Neutrophil (primary cell): ENCODE results near the gene SUGCT.

ENCODE experiments used
- H3K27ac ChIP-seq: fragments of 200-600 bp; sonication (generic); 2 replicates; pipeline ENCODE4 v1.5.1; 2016; ENCODE audit warnings: mild to moderate bottlenecking, moderate library complexity
- H3K27me3 ChIP-seq: fragments of 200-600 bp; sonication (generic); 2 replicates; pipeline ENCODE4 v1.6.0; 2016; ENCODE audit warnings: mild to moderate bottlenecking
- H3K36me3 ChIP-seq: fragments of 200-600 bp; sonication (generic); 2 replicates; pipeline ENCODE4 v1.5.1; 2017
- H3K4me1 ChIP-seq, 2 experiments: fragments of 200-600 bp in 1 of 2; sonication (generic) in 1 of 2; 1 replicate in 1 of 2; 2 replicates in 1 of 2; pipeline versions ENCODE4 v1.5.1 to v1.6.1; 2013 to 2016; ENCODE audit warnings: low read depth in 1 of 2, low read length in 1 of 2, mild to moderate bottlenecking in 1 of 2, moderate library complexity in 1 of 2; ENCODE audit not compliant: control insufficient read depth in 1 of 2, insufficient read depth in 1 of 2
- H3K4me3 ChIP-seq, 2 experiments: fragments of 200-600 bp in 1 of 2; sonication (generic) in 1 of 2; 1 replicate in 1 of 2; 2 replicates in 1 of 2; pipeline ENCODE4 v1.5.1; 2013 to 2016; ENCODE audit warnings: low read depth in 1 of 2, low read length in 1 of 2, mild to moderate bottlenecking in 1 of 2, moderate library complexity in 1 of 2
- H3K9me3 ChIP-seq: fragments of 200-600 bp; sonication (generic); 2 replicates; pipeline ENCODE4 v1.5.1; 2016
- CTCF ChIP-seq: fragments of 200-600 bp; sonication (generic); IDR thresholded peaks from 2 replicates; pipeline ENCODE4 v1.5.1; 2016; ENCODE audit warnings: antibody characterized with exemption

Gene SUGCT

GRCh38 chr7:40874756-40875155 lies 740.0 kb downstream of the SUGCT start:
- Histone ChIP-seq H3K36me3 (no peaks in the 10 kb centered on the region), H3K27ac (no peak overlapping the region), H3K27me3 (no peaks in the 10 kb centered on the region), H3K4me3 (no peak overlapping the region), H3K4me1 (peaks cover 7 to 11% of the 10 kb centered on the region in 2 experiments), H3K9me3 (no peaks in the 10 kb centered on the region)
- no peak for TF ChIP-seq CTCF

GRCh38 chr7:40876601-40877000 lies 741.8 kb downstream of the SUGCT start:
- Histone ChIP-seq H3K4me3 (no peak overlapping the region), H3K36me3 (no peaks in the 10 kb centered on the region), H3K4me1 (peaks cover 7 to 11% of the 10 kb centered on the region in 2 experiments), H3K27me3 (no peaks in the 10 kb centered on the region), H3K27ac (no peak overlapping the region), H3K9me3 (no peaks in the 10 kb centered on the region)
- TF ChIP-seq CTCF: no peak

- no peak overlapping the region for H3K27ac ChIP-seq
- TF ChIP-seq CTCF: no peak
Measured at GRCh38 chr7:40879941-40880543, 745.2 kb downstream of the SUGCT start.

GRCh38 chr7:40880581-40880980 lies 745.8 kb downstream of the SUGCT start:
- Histone ChIP-seq H3K9me3 (no peaks in the 10 kb centered on the region), H3K27ac (no peak overlapping the region), H3K4me3 (no peak overlapping the region), H3K36me3 (no peaks in the 10 kb centered on the region), H3K4me1 (peaks cover 4 to 5% of the 10 kb centered on the region in 2 experiments), H3K27me3 (no peaks in the 10 kb centered on the region)
- no peak for TF ChIP-seq CTCF

More at GRCh38 chr7:40879941-40880543, 745.2 kb downstream of the SUGCT start:
- H3K9me3 ChIP-seq: no peaks in the 10 kb centered on the region
- no peaks in the 10 kb centered on the region for H3K27me3 ChIP-seq
- H3K36me3 ChIP-seq: no peaks in the 10 kb centered on the region
- H3K4me1 ChIP-seq: peaks cover 7 to 10% of the 10 kb centered on the region in 2 experiments
- H3K4me3 ChIP-seq: no peak overlapping the region

- H3K4me3 ChIP-seq: no peak overlapping the region
- no peaks in the 10 kb centered on the region for H3K9me3 ChIP-seq
- no peaks in the 10 kb centered on the region for H3K27me3 ChIP-seq
- H3K27ac ChIP-seq: no peak overlapping the region
- H3K36me3 ChIP-seq: no peaks in the 10 kb centered on the region
- TF ChIP-seq CTCF: no peak
- H3K4me1 ChIP-seq: no peaks in the 10 kb centered on the region
Measured at GRCh38 chr7:40881405-40881926, 746.7 kb downstream of the SUGCT start.
